Esophagus squamous epithelium (tissue), 4 donors: ENCODE data around the gene CCNJL.

Experiments used
- CTCF ChIP-seq, 6 experiments: fragments of 450-650 bp in 4 of 6; fragments of 200-600 bp in 2 of 6; sonication (generic) in 2 of 6; IDR thresholded peaks; one replicate each; pipeline ENCODE4 v1.5.1; 2016 to 2019; ENCODE audit warnings: antibody characterized with exemption in 6 of 6, mild to moderate bottlenecking in 4 of 6, moderate library complexity in 4 of 6
- POLR2A ChIP-seq, 4 donors: fragments of 450-650 bp; IDR thresholded peaks; one replicate each; pipeline ENCODE4 v1.6.1; 2017; ENCODE audit warnings: antibody characterized with exemption in 4 of 4, mild to moderate bottlenecking in 4 of 4, moderate library complexity in 3 of 4

DNA sequence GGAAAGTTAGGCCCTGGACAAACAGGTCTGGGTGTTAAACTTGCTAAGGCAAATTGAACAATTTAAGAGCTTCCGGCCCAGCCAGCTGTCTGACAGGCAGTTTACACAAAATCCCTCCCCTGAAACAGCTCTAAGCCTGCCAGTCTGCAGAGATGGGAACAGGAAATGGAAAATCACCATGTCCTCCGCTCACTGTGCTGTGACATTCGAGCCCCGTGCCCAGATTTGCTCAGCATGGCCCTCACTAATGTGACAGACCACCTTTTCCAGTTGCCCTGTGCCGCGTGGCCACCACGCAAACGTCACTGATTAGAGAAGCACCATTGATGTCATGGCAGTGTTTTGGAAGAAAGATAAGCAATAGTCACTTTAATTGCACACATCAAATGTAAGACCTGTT lies 41.0 kb downstream of the CCNJL start:
- TF ChIP-seq CTCF (IDR thresholded peaks at IDR 0.05) (no peak), POLR2A (IDR thresholded peaks at IDR 0.05) (no peak)
